ENCODE measurements around the gene TCHP. TPM values are rescaled to one million over a fixed set of nuclear protein-coding genes. Genes with fewer than 3 reads are reported as not detected.

The TCHP gene
- total RNA-seq, 1 experiment from 2014 or later, result 13.3 TPM

- Histone ChIP-seq H2BK5ac (ENCODE audit: insufficient read length, low read length) (no peak overlapping the region), H4K8ac (replicated peaks; ENCODE audit: insufficient read length, low read depth, low read length) (no peak overlapping the region), H3K4me1 (ENCODE audit: insufficient read depth, low read length) (no peaks in the 10 kb centered on the region), H2BK20ac (ENCODE audit: low read depth, low read length, poor library complexity, severe bottlenecking) (no peak overlapping the region), H3K18ac (ENCODE audit: insufficient read length, low read depth, low read length) (no peak overlapping the region), H3T11ph (ENCODE audit: low read length) (no peak overlapping the region), H2BK120ac (ENCODE audit: low read depth, low read length, poor library complexity, severe bottlenecking) (no peak overlapping the region), H3K23ac (ENCODE audit: insufficient read length, low read depth, low read length) (no peak overlapping the region), H4K20me1 (ENCODE audit: control insufficient read depth, insufficient read depth, insufficient read length) (no peaks in the 10 kb centered on the region), H3K9ac (ENCODE audit: extremely low read depth, insufficient read length, low read length) (no peak overlapping the region), H4K5ac (ENCODE audit: insufficient read length, low read depth, low read length) (no peak overlapping the region), H2BK12ac (ENCODE audit: insufficient read length, low read depth, low read length) (no peak overlapping the region), H2AFZ (ENCODE audit: low read length) (no peak overlapping the region), H3K4ac (ENCODE audit: low read depth, low read length) (no peak overlapping the region), H2BK15ac (ENCODE audit: low read depth, low read length) (no peak overlapping the region), H3K9me3 (ENCODE audit: control insufficient read depth, low read depth, low read length) (no peaks in the 10 kb centered on the region), H4K91ac (ENCODE audit: insufficient read length, low read depth, low read length) (no peak overlapping the region), H3K79me1 (ENCODE audit: insufficient read depth, low read depth, low read length, poor library complexity, severe bottlenecking) (no peaks in the 10 kb centered on the region), H2AK5ac (ENCODE audit: insufficient read length, low read length) (no peak overlapping the region), H3K79me2 (ENCODE audit: insufficient read depth, low read length) (no peaks in the 10 kb centered on the region), H3K4me2 (ENCODE audit: insufficient read depth, insufficient read length, low read length) (no peak overlapping the region), H3K56ac (ENCODE audit: insufficient read length, low read depth, low read length) (no peak overlapping the region), H3K27ac (ENCODE audit: insufficient read length, low read depth, low read length) (no peak overlapping the region), H3K27me3 (ENCODE audit: insufficient read depth, low read length) (no peaks in the 10 kb centered on the region), H3K14ac (ENCODE audit: insufficient read depth, low read length) (no peak overlapping the region), H3K23me2 (ENCODE audit: insufficient read length, low read depth, low read length, poor library complexity, severe bottlenecking) (no peaks in the 10 kb centered on the region)
- peaks cover 0 to 4% of the 10 kb centered on the region in 2 experiments; a peak in 3 of 4 replicates for H3K4me1 Mint-ChIP-seq
- WGBS (ENCODE audit: extremely low coverage, insufficient read length, low lambda C conversion rate), result no CpG with 5 or more reads among the region's 5 CpGs
- H3K27me3 Mint-ChIP-seq (ENCODE audit: low read depth), result no peaks in the 10 kb centered on the region
- peaks cover 9 to 39% (median 25%) of the 10 kb centered on the region in 3 experiments; a peak in 6 of 7 replicates for H3K36me3 Mint-ChIP-seq (ENCODE audit: insufficient read depth in 1 of 3, low read depth in 3 of 3)
- no peaks in the 10 kb centered on the region for H3K9me3 Mint-ChIP-seq
- TF ChIP-seq, protein P1, sequence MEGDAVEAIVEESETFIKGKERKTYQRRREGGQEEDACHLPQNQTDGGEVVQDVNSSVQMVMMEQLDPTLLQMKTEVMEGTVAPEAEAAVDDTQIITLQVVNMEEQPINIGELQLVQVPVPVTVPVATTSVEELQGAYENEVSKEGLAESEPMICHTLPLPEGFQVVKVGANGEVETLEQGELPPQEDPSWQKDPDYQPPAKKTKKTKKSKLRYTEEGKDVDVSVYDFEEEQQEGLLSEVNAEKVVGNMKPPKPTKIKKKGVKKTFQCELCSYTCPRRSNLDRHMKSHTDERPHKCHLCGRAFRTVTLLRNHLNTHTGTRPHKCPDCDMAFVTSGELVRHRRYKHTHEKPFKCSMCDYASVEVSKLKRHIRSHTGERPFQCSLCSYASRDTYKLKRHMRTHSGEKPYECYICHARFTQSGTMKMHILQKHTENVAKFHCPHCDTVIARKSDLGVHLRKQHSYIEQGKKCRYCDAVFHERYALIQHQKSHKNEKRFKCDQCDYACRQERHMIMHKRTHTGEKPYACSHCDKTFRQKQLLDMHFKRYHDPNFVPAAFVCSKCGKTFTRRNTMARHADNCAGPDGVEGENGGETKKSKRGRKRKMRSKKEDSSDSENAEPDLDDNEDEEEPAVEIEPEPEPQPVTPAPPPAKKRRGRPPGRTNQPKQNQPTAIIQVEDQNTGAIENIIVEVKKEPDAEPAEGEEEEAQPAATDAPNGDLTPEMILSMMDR (conservative IDR thresholded peaks at IDR 0.05), result no peak
- DNase-seq, result no peak
- no peak overlapping the region; a peak in 1 of 7 replicates for H3K27ac Mint-ChIP-seq
- H3K4me3 Mint-ChIP-seq, result no peak overlapping the region
Observed at GRCh38 chr12:109931143-109931542, 31.1 kb downstream of the TCHP start.

Measured in H9 (cell line).